HepG2 (cell line): ENCODE data around the gene STX10. TPM values are rescaled to one million over a fixed set of nuclear protein-coding genes. Genes with fewer than 3 reads are reported as not detected.

Experiments used
- ATAC-seq: fragments of 200-7000 bp; cut with Tn5 transposase; 3 replicates; pipeline ENCODE4 v1.9.1; 2020; ENCODE audit warnings: mild to moderate bottlenecking, moderate library complexity
- BruUV-seq: library from RNA; stranded (reverse); fragments of 400-500 nt; replicated peaks from 2 replicates; lab custom pipeline; 2021; lab: Mats Ljungman, UMichigan
- CTCF ChIA-PET: fragments of 300-600 bp; formaldehyde crosslinking; extraction: SDS; loops from one replicate; lab custom pipeline; 2021; ENCODE audit warnings: low total read pairs, inconsistent platforms, low intra/inter-chr PET ratio; lab: Yijun Ruan, JAX
- POLR2A ChIA-PET: fragments of 350-600 bp; sonication (Branson Sonifier 250); formaldehyde crosslinking; loops from one replicate; lab custom pipeline; 2020; ENCODE audit warnings: antibody characterized with exemption, inconsistent platforms; lab: Yijun Ruan, JAX
- DNase-seq: peaks from one replicate; pipeline ENCODE4 v3.0.0-alpha.2; 2015; ENCODE audit warnings: low spot score
- FAIRE-seq: peaks from 3 replicates; lab custom pipeline; 2011; peaks lifted over from hg19 to GRCh38; lab: Jason Lieb, UNC
- H2AFZ ChIP-seq: one replicate; pipeline ENCODE4 v1.6.1; 2011; ENCODE audit warnings: low read length, inconsistent platforms
- H3K27ac ChIP-seq: fragments of 300-600 bp; 3 replicates; pipeline ENCODE4 v1.8.0; 2011; ENCODE audit warnings: mixed run types, mild to moderate bottlenecking, mixed read lengths, low read length, inconsistent platforms; ENCODE audit not compliant: insufficient read depth; ENCODE audit errors: extremely low read length
- H3K27me3 ChIP-seq, 2 experiments: fragments of 200-600 bp in 1 of 2; 2 replicates in 1 of 2; 3 replicates in 1 of 2; pipeline versions ENCODE4 v1.6.0 to v1.8.0; 2011; ENCODE audit warnings: low read length in 2 of 2, mild to moderate bottlenecking in 2 of 2, moderate library complexity in 2 of 2, inconsistent platforms in 1 of 2; ENCODE audit not compliant: insufficient read depth in 2 of 2, control insufficient read depth in 1 of 2
- H3K36me3 ChIP-seq, 2 experiments: fragments of 200-600 bp in 1 of 2; replicated peaks in 1 of 2; 2 replicates in 1 of 2; 3 replicates in 1 of 2; pipeline versions ENCODE4 v1.5.1 to v1.8.0; 2011; ENCODE audit warnings: low read length in 2 of 2, inconsistent platforms in 1 of 2; ENCODE audit not compliant: insufficient read depth in 2 of 2, control insufficient read depth in 1 of 2
- H3K4me1 ChIP-seq: 2 replicates; pipeline ENCODE4 v1.5.1; 2012; ENCODE audit warnings: low read length, inconsistent platforms; ENCODE audit not compliant: insufficient read depth
- H3K4me2 ChIP-seq: 2 replicates; pipeline ENCODE4 v1.6.0; 2011; ENCODE audit warnings: low read depth, low read length, inconsistent platforms
- H3K4me3 ChIP-seq, 3 experiments: fragments of 200-600 bp in 1 of 3; sonication (generic), shearing (Covaris generic) in 1 of 3; replicated peaks in 1 of 3; 2 replicates each; pipeline ENCODE4 v1.5.1; 2011 to 2016; ENCODE audit warnings: low read length in 3 of 3, inconsistent platforms in 2 of 3, low read depth in 2 of 3, mild to moderate bottlenecking in 2 of 3, control low read depth in 1 of 3, mixed read lengths in 1 of 3; ENCODE audit not compliant: insufficient read depth in 1 of 3
- H3K79me2 ChIP-seq: one replicate; pipeline ENCODE4 v1.6.1; 2011; ENCODE audit warnings: low read length, inconsistent platforms; ENCODE audit not compliant: insufficient read depth
- H3K9ac ChIP-seq: 2 replicates; pipeline ENCODE4 v1.6.0; 2011; ENCODE audit warnings: mild to moderate bottlenecking, low read depth, low read length, inconsistent platforms; ENCODE audit not compliant: insufficient read depth
- H3K9me3 ChIP-seq: 2 replicates; pipeline ENCODE4 v1.5.1; 2012; ENCODE audit warnings: mild to moderate bottlenecking, low read length
- H4K20me1 ChIP-seq: 2 replicates; pipeline ENCODE4 v1.6.0; 2011; ENCODE audit warnings: inconsistent platforms, mild to moderate bottlenecking, low read length, moderate library complexity; ENCODE audit not compliant: insufficient read depth
- BRCA1 ChIP-seq: sonication (generic); formaldehyde crosslinking; IDR thresholded peaks from 2 replicates; pipeline ENCODE4 v1.4.0; 2020; ENCODE audit warnings: missing genetic modification reagents
- GZF1 ChIP-seq: sonication (generic); formaldehyde crosslinking; IDR thresholded peaks from 2 replicates; pipeline ENCODE4 v1.5.1; 2020; ENCODE audit warnings: mild to moderate bottlenecking, missing genetic modification reagents
- HOXA3 ChIP-seq: sonication (generic); formaldehyde crosslinking; IDR thresholded peaks from 2 replicates; pipeline ENCODE4 v1.5.0; 2020; ENCODE audit warnings: missing genetic modification reagents
- PREB ChIP-seq: sonication (generic); formaldehyde crosslinking; IDR thresholded peaks from 2 replicates; pipeline ENCODE4 v1.4.0; 2020; ENCODE audit warnings: missing genetic modification reagents
- SIN3B ChIP-seq: fragments of 150-350 bp; IDR thresholded peaks from 2 replicates; pipeline ENCODE4 v1.6.1; 2014; ENCODE audit warnings: low read length
- ZNF136 ChIP-seq: sonication (generic); formaldehyde crosslinking; IDR thresholded peaks from 2 replicates; pipeline ENCODE4 v1.8.1; 2022; ENCODE audit warnings: low read depth, mild to moderate bottlenecking, moderate library complexity, missing genetic modification reagents
- ZSCAN12 ChIP-seq: sonication (generic); formaldehyde crosslinking; IDR thresholded peaks from 2 replicates; pipeline ENCODE4 v1.9.0; 2021; ENCODE audit warnings: mild to moderate bottlenecking, missing genetic modification reagents
- ZSCAN29 ChIP-seq: sonication (generic); formaldehyde crosslinking; conservative IDR thresholded peaks from 2 replicates; pipeline ENCODE4 v1.4.0; 2020; ENCODE audit warnings: mild to moderate bottlenecking, missing genetic modification reagents
- WGBS: methylation state at CpG from one replicate; pipeline ENCODE4 v1.1.6; 2017; ENCODE audit warnings: low lambda C conversion rate; 5-methylcytosine and 5-hydroxymethylcytosine counted together
- in situ Hi-C: cut with HindIII; loops from 2 replicates; pipeline ENCODE4 v1.10.0; 2017; ENCODE audit warnings: low pct_unique_long_range_greater_than_20kb; ENCODE audit not compliant: extremely low pct_ligation_motif_present
- intact Hi-C: fragments of 100-400 bp; cut with micrococcal nuclease; formaldehyde crosslinking; loops from one replicate; pipeline ENCODE4 v1.10.0; 2022; ENCODE audit not compliant: unreplicated experiment
- polyA plus RNA-seq, 8 experiments: library from polyadenylated mRNA; depleted of rRNA in 3 of 8; stranded (reverse) in 7 of 8; unstranded in 1 of 8; fragments of >200 nt; fragmentation: Illumina TruSeq in 4 of 8; extraction: Trizol in 4 of 8; gene quantifications; 2 replicates each; pipeline versions ENCODE4 v1.2.1 to v1.2.3, GENCODE V29; 2011 to 2016; ENCODE audit warnings: low read depth in 4 of 8, missing spikeins in 1 of 8, mixed read lengths in 1 of 8; ENCODE audit not compliant: insufficient read depth in 1 of 8
- total RNA-seq, 5 experiments: library from RNA; depleted of rRNA; stranded (reverse); fragments of >200 nt; fragmentation: Illumina TruSeq; extraction: Trizol; gene quantifications; 2 replicates each; pipeline ENCODE4 v1.2.3, GENCODE V29; 2016; ENCODE audit warnings: low read depth in 1 of 5
- TF ChIP-seq, protein P1 (sequence below): sonication (generic); formaldehyde crosslinking; IDR thresholded peaks from 2 replicates; pipeline ENCODE4 v1.5.0; 2020; ENCODE audit warnings: mild to moderate bottlenecking, missing genetic modification reagents, moderate library complexity

Gene STX10
- total and polyA plus RNA-seq, 2 of the 13 experiments (the other 11 are each of a cell fraction or from before 2014, with no cell fraction given): 47.9 to 66.4 TPM

DNA sequence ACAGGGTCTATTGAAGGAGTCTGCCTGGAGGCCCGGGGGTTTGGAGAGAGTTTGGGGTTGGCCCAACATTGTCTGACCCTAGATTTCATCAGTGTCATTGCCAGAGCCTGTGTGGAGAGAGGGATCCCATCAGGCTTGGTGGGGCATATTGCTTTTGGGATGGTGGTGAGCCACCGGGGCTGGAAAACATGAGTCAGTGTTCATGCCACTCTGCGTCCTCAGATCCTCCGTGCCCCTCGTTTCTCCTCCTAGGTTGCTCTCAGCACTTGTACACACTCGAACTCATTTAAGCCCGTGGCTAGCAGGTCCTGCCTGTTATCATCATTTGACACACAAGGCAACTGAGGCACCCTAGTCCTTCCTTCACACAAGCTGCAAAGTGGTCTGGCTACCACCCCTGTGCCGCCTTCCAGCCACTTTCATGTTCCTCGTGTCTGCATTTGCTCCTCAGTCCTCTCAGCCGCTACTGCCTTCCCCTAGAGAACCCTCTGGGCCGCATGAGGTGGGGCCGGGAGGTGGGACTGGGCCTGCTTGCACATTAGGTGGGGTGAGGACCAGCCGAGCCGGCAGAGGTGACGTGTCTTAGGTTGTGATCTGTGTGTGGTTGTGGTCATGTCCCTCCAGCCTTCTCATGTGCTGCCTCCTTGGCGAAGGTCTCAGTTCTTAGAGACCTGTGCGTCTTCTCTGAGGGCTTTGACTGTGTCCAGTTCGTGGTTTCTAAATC lies 28.5 kb downstream of the STX10 start:
- ChIA-PET CTCF (no interaction called here), POLR2A (no interaction called here)
- Histone ChIP-seq H3K4me2 (no peak overlapping the region), H3K27me3 (no peaks in the 10 kb centered on the region; a peak in 1 of 5 replicates), H3K27ac (no peak overlapping the region), H3K9ac (no peak overlapping the region), H3K4me1 (peaks cover 30% of the 10 kb centered on the region), H3K36me3 (peaks cover 8 to 39% of the 10 kb centered on the region in 2 experiments; a peak in 4 of 5 replicates), H3K4me3 (no peak overlapping the region; a peak in 1 of 6 replicates), H3K79me2 (peaks cover 66% of the 10 kb centered on the region), H2AFZ (no peak overlapping the region), H4K20me1 (peaks cover 22% of the 10 kb centered on the region), H3K9me3 (no peaks in the 10 kb centered on the region)
- no TSS peak for BruUV-seq
- FAIRE-seq (no peak), ATAC-seq (no peak), DNase-seq (no peak)
- 94% methylated on average over 13 of the region's 18 CpGs for WGBS
- intact Hi-C loops: no loop called here
- in situ Hi-C loops: no loop called here
- TF ChIP-seq SIN3B: no peak
- no peak for TF ChIP-seq GZF1
- TF ChIP-seq ZSCAN12: no peak
- TF ChIP-seq PREB (CRISPR knock-in tag): no peak
- TF ChIP-seq HOXA3 (CRISPR knock-in tag): no peak

GRCh38 chr19:13120817-13121216 lies 29.4 kb downstream of the STX10 start:
- ATAC-seq (no peak), FAIRE-seq (no peak), DNase-seq (no peak)
- intact Hi-C loops: no loop called here
- CTCF ChIA-PET: no interaction called here
- Histone ChIP-seq H3K9me3 (no peaks in the 10 kb centered on the region), H3K4me1 (peaks cover 30% of the 10 kb centered on the region), H2AFZ (no peak overlapping the region), H4K20me1 (peaks cover 22% of the 10 kb centered on the region), H3K27me3 (no peaks in the 10 kb centered on the region; a peak in 1 of 5 replicates), H3K27ac (peak overlapping the region; percentile 91), H3K4me3 (no peak overlapping the region), H3K9ac (no peak overlapping the region), H3K4me2 (peak overlapping the region; percentile 24; the same call in 1 of the 2 replicates), H3K36me3 (peaks cover 7 to 32% of the 10 kb centered on the region in 2 experiments; a peak in 4 of 5 replicates), H3K79me2 (peaks cover 67% of the 10 kb centered on the region)
- BruUV-seq: no TSS peak
- in situ Hi-C loops: no loop called here
- POLR2A ChIA-PET: interaction anchor here (1.0 to 2.1 kb wide), 2 partner anchors 8 to 29 kb away, joined by 3 to 9 read pairs; partner anchors contain the start of genes IER2 and STX10
- 94% methylated on average over 10 of the region's 10 CpGs for WGBS
- TF ChIP-seq ZNF136: no peak
- TF ChIP-seq ZSCAN29 (CRISPR knock-in tag): no peak
- TF ChIP-seq, protein P1, sequence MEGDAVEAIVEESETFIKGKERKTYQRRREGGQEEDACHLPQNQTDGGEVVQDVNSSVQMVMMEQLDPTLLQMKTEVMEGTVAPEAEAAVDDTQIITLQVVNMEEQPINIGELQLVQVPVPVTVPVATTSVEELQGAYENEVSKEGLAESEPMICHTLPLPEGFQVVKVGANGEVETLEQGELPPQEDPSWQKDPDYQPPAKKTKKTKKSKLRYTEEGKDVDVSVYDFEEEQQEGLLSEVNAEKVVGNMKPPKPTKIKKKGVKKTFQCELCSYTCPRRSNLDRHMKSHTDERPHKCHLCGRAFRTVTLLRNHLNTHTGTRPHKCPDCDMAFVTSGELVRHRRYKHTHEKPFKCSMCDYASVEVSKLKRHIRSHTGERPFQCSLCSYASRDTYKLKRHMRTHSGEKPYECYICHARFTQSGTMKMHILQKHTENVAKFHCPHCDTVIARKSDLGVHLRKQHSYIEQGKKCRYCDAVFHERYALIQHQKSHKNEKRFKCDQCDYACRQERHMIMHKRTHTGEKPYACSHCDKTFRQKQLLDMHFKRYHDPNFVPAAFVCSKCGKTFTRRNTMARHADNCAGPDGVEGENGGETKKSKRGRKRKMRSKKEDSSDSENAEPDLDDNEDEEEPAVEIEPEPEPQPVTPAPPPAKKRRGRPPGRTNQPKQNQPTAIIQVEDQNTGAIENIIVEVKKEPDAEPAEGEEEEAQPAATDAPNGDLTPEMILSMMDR (CRISPR knock-in tag): no peak
- TF ChIP-seq BRCA1: no peak
